Endothelial cell (in vitro differentiated cells): ENCODE data around the gene MAPKBP1. TPM values are rescaled to one million over a fixed set of nuclear protein-coding genes. Genes with fewer than 3 reads are reported as not detected.
A peak's percentile ranks its signal among the peaks of the same experiment; 100 is the strongest.

Experiments
- DNase-seq: peaks from one replicate; pipeline ENCODE4 v3.0.0; 2021; ENCODE audit warnings: low spot score
- H3K27ac Mint-ChIP-seq: one replicate; pipeline ENCODE4 v1.8.0; 2021; ENCODE audit warnings: mixed read lengths, inconsistent platforms; ENCODE audit not compliant: unreplicated experiment
- H3K27me3 Mint-ChIP-seq: one replicate; pipeline ENCODE4 v1.8.0; 2021; ENCODE audit warnings: mild to moderate bottlenecking, moderate library complexity, mixed read lengths, inconsistent platforms; ENCODE audit not compliant: unreplicated experiment
- H3K36me3 Mint-ChIP-seq: one replicate; pipeline ENCODE4 v1.8.0; 2021; ENCODE audit warnings: mild to moderate bottlenecking, low read depth, mixed read lengths, inconsistent platforms; ENCODE audit not compliant: unreplicated experiment
- H3K4me1 Mint-ChIP-seq: one replicate; pipeline ENCODE4 v1.8.0; 2021; ENCODE audit warnings: mild to moderate bottlenecking, mixed read lengths, inconsistent platforms; ENCODE audit not compliant: unreplicated experiment
- H3K4me3 Mint-ChIP-seq: one replicate; pipeline ENCODE4 v1.8.0; 2021; ENCODE audit warnings: mild to moderate bottlenecking, mixed read lengths, inconsistent platforms; ENCODE audit not compliant: unreplicated experiment
- H3K9me3 Mint-ChIP-seq: one replicate; pipeline ENCODE4 v1.8.0; 2021; ENCODE audit warnings: mixed read lengths, inconsistent platforms; ENCODE audit not compliant: unreplicated experiment
- total RNA-seq: library from RNA; stranded (reverse); fragmentation: NEBNext Ultra II Directional; extraction: Animal tissue kit (Norgen Biotek cat#: 25700); gene quantifications from one replicate; pipeline ENCODE4 v1.2.1, GENCODE V29; 2021; ENCODE audit not compliant: unreplicated experiment
- TF ChIP-seq, protein P1 (sequence below): fragments of 200-600 bp; sonication (generic); IDR thresholded peaks from one replicate; pipeline ENCODE4 v1.5.0; 2021; ENCODE audit warnings: antibody characterized with exemption; ENCODE audit not compliant: unreplicated experiment

Gene MAPKBP1
- total RNA-seq, 1 donor from 2014 or later = 36.2 TPM

- Mint-ChIP-seq H3K36me3 (peaks cover 8% of the 10 kb centered on the region), H3K9me3 (no peaks in the 10 kb centered on the region), H3K4me1 (peaks cover 54% of the 10 kb centered on the region), H3K4me3 (no peak overlapping the region), H3K27ac (peak overlapping the region; percentile 100), H3K27me3 (peaks cover 5% of the 10 kb centered on the region)
- TF ChIP-seq, protein P1, sequence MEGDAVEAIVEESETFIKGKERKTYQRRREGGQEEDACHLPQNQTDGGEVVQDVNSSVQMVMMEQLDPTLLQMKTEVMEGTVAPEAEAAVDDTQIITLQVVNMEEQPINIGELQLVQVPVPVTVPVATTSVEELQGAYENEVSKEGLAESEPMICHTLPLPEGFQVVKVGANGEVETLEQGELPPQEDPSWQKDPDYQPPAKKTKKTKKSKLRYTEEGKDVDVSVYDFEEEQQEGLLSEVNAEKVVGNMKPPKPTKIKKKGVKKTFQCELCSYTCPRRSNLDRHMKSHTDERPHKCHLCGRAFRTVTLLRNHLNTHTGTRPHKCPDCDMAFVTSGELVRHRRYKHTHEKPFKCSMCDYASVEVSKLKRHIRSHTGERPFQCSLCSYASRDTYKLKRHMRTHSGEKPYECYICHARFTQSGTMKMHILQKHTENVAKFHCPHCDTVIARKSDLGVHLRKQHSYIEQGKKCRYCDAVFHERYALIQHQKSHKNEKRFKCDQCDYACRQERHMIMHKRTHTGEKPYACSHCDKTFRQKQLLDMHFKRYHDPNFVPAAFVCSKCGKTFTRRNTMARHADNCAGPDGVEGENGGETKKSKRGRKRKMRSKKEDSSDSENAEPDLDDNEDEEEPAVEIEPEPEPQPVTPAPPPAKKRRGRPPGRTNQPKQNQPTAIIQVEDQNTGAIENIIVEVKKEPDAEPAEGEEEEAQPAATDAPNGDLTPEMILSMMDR = no peak
- no peak for DNase-seq
Observed at GRCh38 chr15:41790169-41790568, 15.9 kb downstream of the MAPKBP1 start.

DNA sequence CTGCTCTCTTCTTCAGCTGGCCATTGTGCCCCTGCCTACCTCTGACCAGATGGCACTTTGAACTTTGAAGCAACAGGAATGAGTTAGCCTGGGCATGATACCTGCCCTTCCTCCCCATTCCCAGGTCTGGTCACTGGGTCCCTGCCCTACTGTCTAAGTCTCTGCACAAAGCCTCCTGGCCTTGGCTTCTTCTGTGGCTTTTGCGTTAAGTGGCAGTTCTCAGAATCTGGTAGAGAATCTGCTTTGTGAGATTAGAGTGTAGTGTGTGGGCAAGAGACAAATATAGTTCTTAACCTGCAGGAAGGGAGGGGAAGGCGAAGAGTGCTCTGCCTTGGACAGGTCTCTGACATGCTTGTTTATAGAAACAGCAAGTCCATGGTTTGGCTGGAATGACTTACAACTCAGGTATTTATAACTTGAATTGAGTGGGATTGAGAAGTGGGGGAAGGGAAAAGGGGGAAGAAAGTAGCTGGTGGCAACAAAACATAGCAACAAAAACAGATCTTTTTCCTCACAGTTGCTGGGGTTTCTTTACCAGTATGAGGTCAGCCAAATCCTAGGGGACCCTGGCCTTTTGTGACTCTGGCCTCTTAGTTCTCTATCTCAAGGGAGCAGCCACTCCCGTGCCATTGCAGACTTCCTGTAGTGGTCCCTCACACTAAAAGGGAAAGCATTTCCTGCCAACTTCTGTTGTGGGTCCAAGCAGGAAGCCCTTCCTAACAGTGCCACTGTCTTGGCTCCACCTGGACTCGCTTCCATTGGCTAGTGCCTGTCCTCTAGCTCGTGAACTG is 16.7 kb downstream of the MAPKBP1 start:
- Mint-ChIP-seq H3K27ac (peak overlapping the region; percentile 100), H3K4me1 (peaks cover 59% of the 10 kb centered on the region), H3K9me3 (no peaks in the 10 kb centered on the region), H3K36me3 (peaks cover 8% of the 10 kb centered on the region), H3K27me3 (peaks cover 5% of the 10 kb centered on the region), H3K4me3 (peak overlapping the region; percentile 66)
- peak; percentile 53 for DNase-seq
- TF ChIP-seq, protein P1 = no peak

DNA sequence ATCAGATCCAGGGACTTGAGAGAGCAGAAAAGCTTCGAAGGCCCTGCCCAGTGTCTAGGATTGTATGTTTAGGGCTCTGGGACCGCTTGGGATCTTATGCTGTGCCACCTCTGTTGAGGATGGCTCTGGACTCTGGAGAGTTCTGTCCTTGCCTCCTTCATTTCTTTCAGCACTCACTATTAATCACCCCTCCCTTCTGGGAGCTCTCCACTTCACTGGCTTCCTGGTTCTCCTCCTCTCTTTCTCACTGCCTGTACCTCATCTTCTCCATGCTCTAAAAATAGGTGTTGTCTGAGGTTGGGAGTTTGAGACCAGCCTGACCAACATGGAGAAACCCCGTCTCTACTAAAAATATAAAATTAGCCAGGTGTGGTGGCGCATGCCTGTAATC is 17.3 kb downstream of the MAPKBP1 start:
- TF ChIP-seq, protein P1 = no peak
- DNase-seq = no peak
- Mint-ChIP-seq H3K9me3 (no peaks in the 10 kb centered on the region), H3K4me3 (peak overlapping the region; percentile 66), H3K27ac (peak overlapping the region; percentile 100), H3K4me1 (peaks cover 65% of the 10 kb centered on the region), H3K36me3 (peaks cover 8% of the 10 kb centered on the region), H3K27me3 (peaks cover 5% of the 10 kb centered on the region)

- TF ChIP-seq, protein P1 = no peak
- DNase-seq = no peak
- Mint-ChIP-seq H3K4me3 (no peak overlapping the region), H3K27me3 (peaks cover 5% of the 10 kb centered on the region), H3K27ac (peak overlapping the region; percentile 100), H3K4me1 (peaks cover 69% of the 10 kb centered on the region), H3K9me3 (no peaks in the 10 kb centered on the region), H3K36me3 (peaks cover 8% of the 10 kb centered on the region)
Observed at GRCh38 chr15:41792000-41792637, 17.8 kb downstream of the MAPKBP1 start.

GRCh38 chr15:41794081-41794480 is 19.8 kb downstream of the MAPKBP1 start:
- Mint-ChIP-seq H3K27me3 (peaks cover 6% of the 10 kb centered on the region), H3K4me3 (no peak overlapping the region), H3K36me3 (peaks cover 8% of the 10 kb centered on the region), H3K9me3 (no peaks in the 10 kb centered on the region), H3K27ac (no peak overlapping the region), H3K4me1 (peaks cover 64% of the 10 kb centered on the region)
- TF ChIP-seq, protein P1 = no peak
- no peak for DNase-seq
